ENCODE measurements around the gene GLIS2.

Gene GLIS2

DNA sequence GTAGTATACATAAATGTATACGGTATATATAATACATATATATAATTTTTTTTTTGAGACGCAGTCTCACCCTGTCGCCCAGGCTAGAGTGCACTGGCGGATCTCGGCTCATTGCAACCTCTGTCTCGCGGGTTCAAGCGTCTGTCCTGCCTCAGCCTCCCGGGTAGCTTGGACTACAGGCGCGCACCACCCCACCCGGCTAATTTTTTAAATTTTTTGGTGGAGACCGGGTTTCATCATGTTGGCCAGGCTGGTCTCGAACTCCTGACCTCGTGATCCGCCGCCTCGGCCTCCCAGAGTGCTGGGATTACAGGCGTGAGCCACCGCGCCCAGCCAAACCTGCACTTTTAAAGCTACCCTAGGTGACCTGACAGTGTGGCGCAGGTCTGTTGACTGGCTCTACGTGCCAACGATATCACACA is 34.5 kb downstream of the GLIS2 start:
- peak overlapping the region; percentile 97 for H3K4me3 ChIP-seq (ENCODE audit: low read length)
- peaks cover 58% of the 10 kb centered on the region for H3K79me2 ChIP-seq (ENCODE audit: low read length)
- H3K27me3 ChIP-seq (ENCODE audit: low read depth, low read length), result no peaks in the 10 kb centered on the region
- peak overlapping the region; percentile 70 for H3K4me2 ChIP-seq (ENCODE audit: low read length)
- TF ChIP-seq, protein P1, sequence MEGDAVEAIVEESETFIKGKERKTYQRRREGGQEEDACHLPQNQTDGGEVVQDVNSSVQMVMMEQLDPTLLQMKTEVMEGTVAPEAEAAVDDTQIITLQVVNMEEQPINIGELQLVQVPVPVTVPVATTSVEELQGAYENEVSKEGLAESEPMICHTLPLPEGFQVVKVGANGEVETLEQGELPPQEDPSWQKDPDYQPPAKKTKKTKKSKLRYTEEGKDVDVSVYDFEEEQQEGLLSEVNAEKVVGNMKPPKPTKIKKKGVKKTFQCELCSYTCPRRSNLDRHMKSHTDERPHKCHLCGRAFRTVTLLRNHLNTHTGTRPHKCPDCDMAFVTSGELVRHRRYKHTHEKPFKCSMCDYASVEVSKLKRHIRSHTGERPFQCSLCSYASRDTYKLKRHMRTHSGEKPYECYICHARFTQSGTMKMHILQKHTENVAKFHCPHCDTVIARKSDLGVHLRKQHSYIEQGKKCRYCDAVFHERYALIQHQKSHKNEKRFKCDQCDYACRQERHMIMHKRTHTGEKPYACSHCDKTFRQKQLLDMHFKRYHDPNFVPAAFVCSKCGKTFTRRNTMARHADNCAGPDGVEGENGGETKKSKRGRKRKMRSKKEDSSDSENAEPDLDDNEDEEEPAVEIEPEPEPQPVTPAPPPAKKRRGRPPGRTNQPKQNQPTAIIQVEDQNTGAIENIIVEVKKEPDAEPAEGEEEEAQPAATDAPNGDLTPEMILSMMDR (IDR thresholded peaks at IDR 0.05; ENCODE audit: low read depth, low read length), result no peak
- no peak for TF ChIP-seq EZH2phosphoT487 (IDR thresholded peaks at IDR 0.05; ENCODE audit: low read depth)
- peaks cover 9% of the 10 kb centered on the region for H3K4me1 ChIP-seq (ENCODE audit: low read length)
- no peaks in the 10 kb centered on the region for H3K36me3 ChIP-seq (replicated peaks; ENCODE audit: low read depth, low read length)
- H3K27ac ChIP-seq (ENCODE audit: low read length), result peak overlapping the region; percentile 11
- no peak overlapping the region for H2AFZ ChIP-seq (ENCODE audit: low read depth, low read length)
- peaks cover 23% of the 10 kb centered on the region for H4K20me1 ChIP-seq (ENCODE audit: insufficient read depth, low read length)
- no peaks in the 10 kb centered on the region for H3K9me3 ChIP-seq (ENCODE audit: insufficient read depth, low read length)
- H3K9ac ChIP-seq (ENCODE audit: low read length), result peak overlapping the region; percentile 89

DNA sequence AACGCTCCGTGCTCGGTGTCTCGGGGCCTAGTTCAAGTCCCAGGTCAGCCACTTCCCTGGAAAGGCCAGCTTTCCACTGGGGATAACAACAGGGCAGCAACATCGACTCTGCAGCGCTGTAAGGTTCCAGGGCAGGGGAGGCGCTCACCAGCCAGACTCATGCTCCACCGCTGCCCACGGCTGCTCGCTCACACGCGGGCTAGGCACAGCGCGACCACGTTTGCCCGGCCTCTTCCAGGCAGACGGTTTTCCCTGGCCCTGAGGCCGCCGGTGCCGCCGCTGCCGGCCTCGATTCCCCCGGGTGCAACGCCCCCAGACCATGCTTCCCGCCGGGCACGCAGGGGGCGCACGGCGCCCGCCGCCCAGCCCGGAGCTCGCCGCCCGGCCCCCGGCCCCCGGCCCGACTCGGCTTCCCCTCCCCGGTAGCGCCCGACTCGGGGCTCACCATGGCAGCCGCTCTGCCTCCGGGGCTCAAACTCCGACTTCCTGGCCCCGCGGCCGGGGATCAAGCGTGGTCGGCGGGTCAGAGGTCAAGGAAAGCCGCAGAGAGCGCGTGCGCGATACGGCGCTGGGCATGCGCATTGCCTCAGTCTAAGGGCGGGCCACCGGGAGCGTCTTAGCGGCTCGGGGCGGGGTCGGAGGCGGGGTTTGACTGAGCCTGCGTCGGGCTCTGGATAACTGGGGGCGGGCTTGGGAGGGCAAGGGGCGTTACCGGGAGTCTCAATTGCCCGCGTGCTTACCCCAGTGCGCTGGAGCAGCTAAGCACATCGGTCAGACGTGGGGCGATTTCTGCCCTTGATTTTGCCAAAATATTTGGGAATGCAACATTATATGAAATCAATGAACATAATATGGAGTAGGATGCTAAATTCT is 35.2 kb downstream of the GLIS2 start, which contains the start of gene PAM16:
TSS of gene PAM16 (minus strand) at position 535 of the 873 bp plus-strand sequence. CDS start at position 448, 87 bp downstream.
- Histone ChIP-seq H3K4me3 (ENCODE audit: low read length) (peak within 1 kb of the TSS; percentile 97), H3K27ac (ENCODE audit: low read length) (peak within 1 kb of the TSS; percentile 11), H3K79me2 (ENCODE audit: low read length) (peaks cover 51% of the 10 kb centered on the region), H3K4me2 (ENCODE audit: low read length) (peak within 1 kb of the TSS; percentile 79), H3K36me3 (replicated peaks; ENCODE audit: low read depth, low read length) (no peaks in the 10 kb centered on the region), H4K20me1 (ENCODE audit: insufficient read depth, low read length) (peaks cover 16% of the 10 kb centered on the region), H3K4me1 (ENCODE audit: low read length) (peaks cover 9% of the 10 kb centered on the region), H3K27me3 (ENCODE audit: low read depth, low read length) (no peaks in the 10 kb centered on the region), H2AFZ (ENCODE audit: low read depth, low read length) (peak within 1 kb of the TSS; percentile 34; the same call in 1 of the 2 replicates), H3K9ac (ENCODE audit: low read length) (peak within 1 kb of the TSS; percentile 89), H3K9me3 (ENCODE audit: insufficient read depth, low read length) (no peaks in the 10 kb centered on the region)
- no peak for TF ChIP-seq EZH2phosphoT487 (IDR thresholded peaks at IDR 0.05; ENCODE audit: low read depth)
- TF ChIP-seq, protein P1 (IDR thresholded peaks at IDR 0.05; ENCODE audit: low read depth, low read length), result no peak

DNA sequence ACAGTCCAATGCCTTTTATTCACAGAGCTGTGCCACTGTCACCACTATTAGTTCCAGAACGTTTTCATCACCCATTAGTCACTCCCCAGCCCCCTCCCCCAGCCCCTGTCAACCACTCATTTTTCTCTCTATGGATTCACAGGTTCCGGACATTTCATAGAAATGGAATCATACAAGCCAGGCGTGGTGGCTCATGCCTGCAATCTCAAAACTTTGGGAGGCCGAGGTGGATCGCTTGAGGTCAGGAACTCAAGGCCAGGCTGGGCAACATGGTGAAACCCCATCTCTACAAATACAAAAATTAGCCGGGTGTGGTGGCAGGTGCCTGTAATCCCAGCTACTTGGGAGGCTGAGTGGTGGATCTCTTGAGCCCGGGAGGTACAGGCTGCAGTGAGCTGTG is 36.0 kb downstream of the GLIS2 start:
- TF ChIP-seq, protein P1 (IDR thresholded peaks at IDR 0.05; ENCODE audit: low read depth, low read length), result no peak
- TF ChIP-seq EZH2phosphoT487 (IDR thresholded peaks at IDR 0.05; ENCODE audit: low read depth), result no peak
- no peak overlapping the region for H3K9ac ChIP-seq (ENCODE audit: low read length)
- peaks cover 9% of the 10 kb centered on the region for H3K4me1 ChIP-seq (ENCODE audit: low read length)
- peaks cover 43% of the 10 kb centered on the region for H3K79me2 ChIP-seq (ENCODE audit: low read length)
- peaks cover 11% of the 10 kb centered on the region for H4K20me1 ChIP-seq (ENCODE audit: insufficient read depth, low read length)
- H3K36me3 ChIP-seq (replicated peaks; ENCODE audit: low read depth, low read length), result no peaks in the 10 kb centered on the region
- H3K9me3 ChIP-seq (ENCODE audit: insufficient read depth, low read length), result no peaks in the 10 kb centered on the region
- no peaks in the 10 kb centered on the region for H3K27me3 ChIP-seq (ENCODE audit: low read depth, low read length)
- H3K27ac ChIP-seq (ENCODE audit: low read length), result no peak overlapping the region
- H2AFZ ChIP-seq (ENCODE audit: low read depth, low read length), result no peak overlapping the region
- H3K4me3 ChIP-seq (ENCODE audit: low read length), result peak overlapping the region; percentile 59
- peak overlapping the region; percentile 79 for H3K4me2 ChIP-seq (ENCODE audit: low read length)

DNA sequence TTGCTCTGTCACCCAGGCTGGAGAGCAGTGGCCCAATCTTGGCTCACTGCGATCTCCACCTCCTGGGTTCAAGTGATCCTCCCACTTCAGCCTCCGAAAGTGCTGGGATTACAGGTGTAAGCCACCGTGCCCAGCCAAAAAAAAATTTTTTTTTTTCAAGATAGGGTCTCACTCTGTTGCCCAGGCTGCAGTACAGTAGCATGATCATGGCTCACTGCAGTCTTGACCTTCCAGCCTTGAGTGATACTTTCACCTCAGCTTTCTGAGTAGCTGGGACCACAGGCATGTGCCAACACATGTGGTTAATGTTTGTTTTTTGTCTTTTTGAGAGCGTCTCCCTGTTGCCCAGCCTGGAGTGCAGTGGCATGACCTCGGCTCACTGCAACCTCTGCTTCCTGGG is 37.0 kb downstream of the GLIS2 start:
- Histone ChIP-seq H3K4me1 (ENCODE audit: low read length) (peaks cover 9% of the 10 kb centered on the region), H3K36me3 (replicated peaks; ENCODE audit: low read depth, low read length) (no peaks in the 10 kb centered on the region), H3K27ac (ENCODE audit: low read length) (no peak overlapping the region), H2AFZ (ENCODE audit: low read depth, low read length) (no peak overlapping the region), H3K27me3 (ENCODE audit: low read depth, low read length) (no peaks in the 10 kb centered on the region), H4K20me1 (ENCODE audit: insufficient read depth, low read length) (peaks cover 5% of the 10 kb centered on the region), H3K9ac (ENCODE audit: low read length) (no peak overlapping the region), H3K79me2 (ENCODE audit: low read length) (peaks cover 33% of the 10 kb centered on the region), H3K4me2 (ENCODE audit: low read length) (no peak overlapping the region), H3K4me3 (ENCODE audit: low read length) (no peak overlapping the region), H3K9me3 (ENCODE audit: insufficient read depth, low read length) (no peaks in the 10 kb centered on the region)
- TF ChIP-seq, protein P1 (IDR thresholded peaks at IDR 0.05; ENCODE audit: low read depth, low read length), result no peak
- TF ChIP-seq EZH2phosphoT487 (IDR thresholded peaks at IDR 0.05; ENCODE audit: low read depth), result no peak

Measured in OCI-LY3 (cell line).